ENCODE data around the gene RALGAPA2. TPM values are rescaled to one million over a fixed set of nuclear protein-coding genes. Genes with fewer than 3 reads are reported as not detected.

RALGAPA2 gene
- total RNA-seq, 4 donors from 2014 or later = 18.4 to 27.4 (median 25.2) TPM

- H3K27ac ChIP-seq = no peak overlapping the region
- no peak for ATAC-seq
- WGBS, 2 donors (ENCODE audit: low coverage in 1 of 2) = 72 to 100% methylated on average over 1 to 5 of the region's 7 CpGs
- no peak for TF ChIP-seq EP300 (IDR thresholded peaks at IDR 0.05)
- no peak for TF ChIP-seq POLR2A (IDR thresholded peaks at IDR 0.05)
- TF ChIP-seq, protein P1, sequence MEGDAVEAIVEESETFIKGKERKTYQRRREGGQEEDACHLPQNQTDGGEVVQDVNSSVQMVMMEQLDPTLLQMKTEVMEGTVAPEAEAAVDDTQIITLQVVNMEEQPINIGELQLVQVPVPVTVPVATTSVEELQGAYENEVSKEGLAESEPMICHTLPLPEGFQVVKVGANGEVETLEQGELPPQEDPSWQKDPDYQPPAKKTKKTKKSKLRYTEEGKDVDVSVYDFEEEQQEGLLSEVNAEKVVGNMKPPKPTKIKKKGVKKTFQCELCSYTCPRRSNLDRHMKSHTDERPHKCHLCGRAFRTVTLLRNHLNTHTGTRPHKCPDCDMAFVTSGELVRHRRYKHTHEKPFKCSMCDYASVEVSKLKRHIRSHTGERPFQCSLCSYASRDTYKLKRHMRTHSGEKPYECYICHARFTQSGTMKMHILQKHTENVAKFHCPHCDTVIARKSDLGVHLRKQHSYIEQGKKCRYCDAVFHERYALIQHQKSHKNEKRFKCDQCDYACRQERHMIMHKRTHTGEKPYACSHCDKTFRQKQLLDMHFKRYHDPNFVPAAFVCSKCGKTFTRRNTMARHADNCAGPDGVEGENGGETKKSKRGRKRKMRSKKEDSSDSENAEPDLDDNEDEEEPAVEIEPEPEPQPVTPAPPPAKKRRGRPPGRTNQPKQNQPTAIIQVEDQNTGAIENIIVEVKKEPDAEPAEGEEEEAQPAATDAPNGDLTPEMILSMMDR (IDR thresholded peaks at IDR 0.05) = no peak
- peaks cover 0 to 10% (median 0%) of the 10 kb centered on the region in 3 donors for H3K4me1 ChIP-seq
- H3K36me3 ChIP-seq = peaks cover 0 to 9% of the 10 kb centered on the region in 2 donors
- H3K9me3 ChIP-seq = no peaks in the 10 kb centered on the region
- no peaks in the 10 kb centered on the region for H3K27me3 ChIP-seq
- H3K4me3 ChIP-seq = no peak overlapping the region
Measured at GRCh38 chr20:20680991-20681508, 31.4 kb downstream of the RALGAPA2 start.

DNA sequence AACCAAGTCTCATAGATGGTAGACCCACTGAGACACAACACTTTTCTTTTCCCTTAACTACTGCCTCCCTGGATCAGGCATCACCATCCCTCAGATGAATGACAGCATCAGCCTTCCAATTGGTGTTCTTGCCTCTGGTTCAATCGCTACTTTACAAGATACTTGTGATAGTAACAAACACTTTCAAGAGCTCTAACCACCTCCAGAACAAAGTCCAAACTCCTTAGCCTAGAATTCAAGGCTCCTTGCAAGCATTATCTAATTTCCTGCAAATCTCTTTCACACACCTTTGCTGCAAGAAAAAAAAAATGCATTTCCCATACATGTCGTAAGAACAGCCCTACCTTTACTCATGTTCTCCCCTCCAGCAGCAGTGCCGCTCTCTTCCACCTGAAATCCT is 33.1 kb downstream of the RALGAPA2 start:
- H3K27me3 ChIP-seq = no peaks in the 10 kb centered on the region
- no peak overlapping the region for H3K4me3 ChIP-seq
- H3K36me3 ChIP-seq = peaks cover 0 to 9% of the 10 kb centered on the region in 2 donors
- H3K4me1 ChIP-seq = peaks cover 0 to 3% (median 0%) of the 10 kb centered on the region in 3 donors
- H3K27ac ChIP-seq = no peak overlapping the region
- no peak for ATAC-seq
- no peaks in the 10 kb centered on the region for H3K9me3 ChIP-seq
- TF ChIP-seq, protein P1 (IDR thresholded peaks at IDR 0.05) = no peak
- TF ChIP-seq POLR2A (IDR thresholded peaks at IDR 0.05) (no peak), POLR2AphosphoS5 (IDR thresholded peaks at IDR 0.05) (no peak), EP300 (IDR thresholded peaks at IDR 0.05) (no peak)
- 98 to 100% methylated on average over 2 to 3 of the region's 3 CpGs for WGBS, 2 donors (ENCODE audit: low coverage in 1 of 2)

GRCh38 chr20:20677186-20677585 is 35.3 kb downstream of the RALGAPA2 start:
- WGBS, 2 donors (ENCODE audit: low coverage in 1 of 2) = 73 to 80% methylated on average over 3 of the region's 3 CpGs
- H3K9me3 ChIP-seq = no peaks in the 10 kb centered on the region
- H3K27ac ChIP-seq = no peak overlapping the region
- ATAC-seq = no peak
- no peak overlapping the region for H3K4me3 ChIP-seq
- H3K27me3 ChIP-seq = no peaks in the 10 kb centered on the region
- no peak for TF ChIP-seq POLR2AphosphoS5 (IDR thresholded peaks at IDR 0.05)
- no peak for TF ChIP-seq POLR2A (IDR thresholded peaks at IDR 0.05)
- no peak for TF ChIP-seq EP300 (IDR thresholded peaks at IDR 0.05)
- TF ChIP-seq, protein P1 (IDR thresholded peaks at IDR 0.05) = no peak
- H3K4me1 ChIP-seq = peaks cover 0 to 3% (median 0%) of the 10 kb centered on the region in 3 donors
- peaks cover 0 to 9% of the 10 kb centered on the region in 2 donors for H3K36me3 ChIP-seq

DNA sequence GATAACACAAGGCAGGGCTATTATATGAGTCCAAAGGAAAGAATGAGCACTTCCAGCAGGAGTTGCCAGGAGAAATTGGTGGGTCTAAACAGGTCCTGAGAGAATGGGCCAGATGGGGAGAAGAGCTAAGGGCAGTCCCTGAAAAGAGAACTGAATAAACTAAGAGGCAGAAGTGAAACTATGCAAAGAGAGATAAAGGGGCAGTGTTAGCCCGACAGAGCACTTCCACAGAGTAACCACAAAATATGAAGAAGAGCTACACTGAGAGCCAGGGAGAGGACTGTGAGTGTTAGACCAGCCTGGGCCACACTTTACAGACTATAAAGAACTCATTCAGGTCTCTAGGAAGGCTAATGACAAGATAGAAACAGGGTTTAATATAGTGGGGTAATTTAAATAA is 43.8 kb downstream of the RALGAPA2 start:
- ATAC-seq = no peak
- H3K27ac ChIP-seq = no peak overlapping the region

More for the DNA sequence above, 43.8 kb downstream of the RALGAPA2 start:
- WGBS, 2 donors (ENCODE audit: low coverage in 1 of 2) = 50% methylated on average over 1 of the region's 1 CpG; no CpG with 5 or more reads in 1 of the 2 donors
- H3K36me3 ChIP-seq = peaks cover 0 to 5% of the 10 kb centered on the region in 2 donors
- H3K4me3 ChIP-seq = no peak overlapping the region
- peaks cover 0 to 7% (median 0%) of the 10 kb centered on the region in 3 donors for H3K4me1 ChIP-seq
- H3K9me3 ChIP-seq = no peaks in the 10 kb centered on the region
- no peaks in the 10 kb centered on the region for H3K27me3 ChIP-seq
- TF ChIP-seq POLR2AphosphoS5 (IDR thresholded peaks at IDR 0.05) (no peak), EP300 (IDR thresholded peaks at IDR 0.05) (no peak), POLR2A (IDR thresholded peaks at IDR 0.05) (no peak)
- TF ChIP-seq, protein P1 (IDR thresholded peaks at IDR 0.05) = no peak
